ENCODE measurements around the gene STAT3.
"Not testable (repeated sequence)": the region's sequence is repeated elsewhere in the genome, so short reads cannot be mapped to it uniquely, and the experiment has no call there.

STAT3 gene

GRCh38 chr17:42266918-42267766, 121.1 kb downstream of the STAT3 start:
- in situ Hi-C loops (cut with MboI; ENCODE audit: low sequenced_read_pairs): no loop called here

- in situ Hi-C loops (cut with MboI; ENCODE audit: low sequenced_read_pairs): no loop called here
Measured at GRCh38 chr17:42266462-42266861, 121.8 kb downstream of the STAT3 start.

- in situ Hi-C loops (cut with MboI; ENCODE audit: low sequenced_read_pairs): not testable (repeated sequence)
Measured at GRCh38 chr17:42264366-42264765, 123.9 kb downstream of the STAT3 start.

All from HL-60/S4 treated with phorbol 12-myristate 13-acetate at 8.2 ng/mL for 4 days and 3 days (cell line).